Amniotic epithelial cell (primary cell): ENCODE data around the gene SLC24A1.

Experiments
- DNase-seq: peaks from one replicate; pipeline ENCODE4 v3.0.0-alpha.2; 2010; ENCODE audit warnings: low read depth

The SLC24A1 gene

GRCh38 chr15:65618560-65619109, 3.1 kb upstream of the SLC24A1 start:
- DNase-seq = no peak

- peak; percentile 19 for DNase-seq
These were observed 2.0 kb upstream of the SLC24A1 start for GRCh38 chr15:65619626-65620290.

- DNase-seq = no peak
These were observed 905 bp upstream of the SLC24A1 start for GRCh38 chr15:65620833-65621232.

GRCh38 chr15:65623103-65623502, 1.4 kb downstream of the SLC24A1 start:
- no peak for DNase-seq

- DNase-seq = no peak
These were observed 5.1 kb downstream of the SLC24A1 start for GRCh38 chr15:65626856-65627255.

- DNase-seq = no peak
These were observed 7.8 kb downstream of the SLC24A1 start for GRCh38 chr15:65629548-65629947.

GRCh38 chr15:65630760-65631159, 9.0 kb downstream of the SLC24A1 start:
- no peak for DNase-seq

GRCh38 chr15:65631503-65631902, 9.8 kb downstream of the SLC24A1 start:
- no peak for DNase-seq

GRCh38 chr15:65632780-65633375, 11.1 kb downstream of the SLC24A1 start:
- no peak for DNase-seq

GRCh38 chr15:65633752-65634151, 12.0 kb downstream of the SLC24A1 start:
- DNase-seq = no peak

GRCh38 chr15:65634356-65634755, 12.6 kb downstream of the SLC24A1 start:
- no peak for DNase-seq

- DNase-seq = no peak
These were observed 16.4 kb downstream of the SLC24A1 start for GRCh38 chr15:65638109-65638508.

- DNase-seq = peak; percentile 80
These were observed 16.9 kb downstream of the SLC24A1 start for GRCh38 chr15:65638681-65639089.

- no peak for DNase-seq
These were observed 17.8 kb downstream of the SLC24A1 start for GRCh38 chr15:65639509-65639908.

- DNase-seq = no peak
These were observed 20.2 kb downstream of the SLC24A1 start for GRCh38 chr15:65641768-65642475.

GRCh38 chr15:65642594-65642993, 20.9 kb downstream of the SLC24A1 start:
- DNase-seq = no peak

- DNase-seq = no peak
These were observed 22.5 kb downstream of the SLC24A1 start for GRCh38 chr15:65644282-65644681.

GRCh38 chr15:65645392-65645791, 23.7 kb downstream of the SLC24A1 start:
- no peak for DNase-seq

- peak; percentile 24 for DNase-seq
These were observed 24.7 kb downstream of the SLC24A1 start for GRCh38 chr15:65646486-65646885.

GRCh38 chr15:65650312-65651041, 28.7 kb downstream of the SLC24A1 start:
- DNase-seq = no peak

GRCh38 chr15:65651042-65651322, 29.2 kb downstream of the SLC24A1 start:
- DNase-seq = no peak
